Testis (tissue), 2 donors: Measurements from ENCODE around the gene PPCS.

Experiments used
- CTCF ChIP-seq, 3 experiments: fragments of 450-650 bp in 2 of 3; fragments of 200-600 bp in 1 of 3; sonication (generic) in 1 of 3; IDR thresholded peaks; one replicate each; pipeline ENCODE4 v1.5.1; 2016 to 2019; ENCODE audit warnings: antibody characterized with exemption in 3 of 3, mild to moderate bottlenecking in 2 of 3, moderate library complexity in 1 of 3
- POLR2A ChIP-seq: fragments of 450-650 bp; IDR thresholded peaks from one replicate; pipeline ENCODE4 v1.6.1; 2017; ENCODE audit warnings: antibody characterized with exemption, mild to moderate bottlenecking, moderate library complexity

GRCh38 chr1:42414551-42415496 is 41.5 kb upstream of the PPCS start:
- no peak for TF ChIP-seq CTCF (IDR thresholded peaks at IDR 0.05)
- no peak for TF ChIP-seq POLR2A
